Fibroblast of upper back skin (primary cell): ENCODE results near the gene CD247.

Experiments
- DNase-seq: peaks from one replicate; pipeline ENCODE4 v3.0.0-alpha.2; 2013

Gene CD247

DNA sequence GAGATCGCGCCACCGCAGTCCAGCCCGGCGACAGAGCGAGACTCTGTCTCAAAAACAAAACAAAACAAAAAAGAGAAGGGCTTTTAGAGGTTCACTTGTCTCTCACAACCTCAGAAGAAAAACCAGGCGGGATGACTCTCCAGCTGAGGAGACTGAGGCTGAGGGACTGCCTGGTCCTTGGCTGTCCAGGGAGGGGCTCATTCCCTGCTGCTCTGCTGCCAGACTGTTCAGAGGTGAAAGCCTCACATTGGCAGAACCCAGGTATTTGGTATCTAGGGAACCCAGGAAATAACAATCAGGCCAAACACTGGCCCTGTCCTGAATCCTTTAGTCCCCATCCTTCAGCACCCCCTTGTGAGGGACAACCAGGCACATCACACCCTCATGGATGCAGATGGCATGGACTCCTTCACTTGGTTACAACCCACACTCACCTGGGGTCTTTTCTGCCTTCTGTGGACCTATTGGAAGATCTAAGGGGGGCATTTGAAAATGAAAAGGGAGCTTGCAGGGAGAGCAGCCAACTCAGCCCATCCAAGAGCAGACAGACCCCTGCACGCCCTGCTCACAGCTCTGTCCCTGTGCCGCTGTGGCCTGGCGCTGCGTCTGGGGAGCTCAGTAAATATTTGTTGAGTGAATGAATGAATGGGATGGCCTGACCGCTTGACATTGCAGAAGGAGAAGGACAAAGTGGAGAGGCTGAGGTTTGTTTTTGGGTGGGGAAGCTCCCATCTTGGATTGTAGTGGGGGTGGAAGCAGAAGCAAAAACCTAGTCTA lies 33.4 kb downstream of the CD247 start:
- DNase-seq, result no peak

DNA sequence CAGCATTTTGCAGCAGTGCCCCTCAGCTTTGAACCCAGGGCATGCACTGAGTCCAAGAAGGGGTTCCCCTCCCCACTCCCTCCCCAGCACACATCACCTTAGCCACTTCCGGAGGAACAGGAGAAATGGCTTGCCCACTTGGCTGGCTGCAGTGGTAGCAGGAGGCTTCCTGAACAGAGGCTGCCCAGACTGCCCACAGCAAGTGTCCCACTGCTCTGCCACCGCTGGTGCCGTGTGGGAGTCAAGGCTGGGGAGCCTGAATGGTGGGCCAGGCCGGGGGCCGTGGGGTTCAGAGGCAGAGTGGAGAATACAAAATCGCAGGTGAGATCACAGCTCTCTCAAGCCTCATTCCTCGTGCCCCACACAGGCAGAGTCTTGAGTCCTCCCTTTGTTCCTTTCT lies 34.5 kb downstream of the CD247 start:
- no peak for DNase-seq

DNA sequence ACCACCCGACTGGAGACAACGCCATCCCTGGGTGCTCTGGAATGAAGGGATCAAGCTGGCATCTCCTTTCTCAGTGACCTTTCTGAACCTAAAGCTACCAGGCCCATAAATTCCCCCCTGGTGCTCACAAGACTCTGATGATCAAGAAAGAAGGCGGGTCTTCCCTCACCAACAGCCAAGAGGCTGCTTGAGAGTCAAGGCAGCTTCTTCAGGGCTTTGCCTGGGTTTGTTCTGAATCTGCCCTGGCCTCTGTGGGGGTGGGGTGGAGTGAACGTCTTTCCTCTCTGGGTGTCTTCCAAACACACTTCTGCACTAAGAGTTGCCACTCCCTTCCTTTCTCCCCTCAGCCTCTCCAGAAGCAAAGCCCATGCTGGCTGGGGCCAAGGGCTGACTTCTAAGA lies 36.1 kb downstream of the CD247 start:
- DNase-seq, result no peak

DNA sequence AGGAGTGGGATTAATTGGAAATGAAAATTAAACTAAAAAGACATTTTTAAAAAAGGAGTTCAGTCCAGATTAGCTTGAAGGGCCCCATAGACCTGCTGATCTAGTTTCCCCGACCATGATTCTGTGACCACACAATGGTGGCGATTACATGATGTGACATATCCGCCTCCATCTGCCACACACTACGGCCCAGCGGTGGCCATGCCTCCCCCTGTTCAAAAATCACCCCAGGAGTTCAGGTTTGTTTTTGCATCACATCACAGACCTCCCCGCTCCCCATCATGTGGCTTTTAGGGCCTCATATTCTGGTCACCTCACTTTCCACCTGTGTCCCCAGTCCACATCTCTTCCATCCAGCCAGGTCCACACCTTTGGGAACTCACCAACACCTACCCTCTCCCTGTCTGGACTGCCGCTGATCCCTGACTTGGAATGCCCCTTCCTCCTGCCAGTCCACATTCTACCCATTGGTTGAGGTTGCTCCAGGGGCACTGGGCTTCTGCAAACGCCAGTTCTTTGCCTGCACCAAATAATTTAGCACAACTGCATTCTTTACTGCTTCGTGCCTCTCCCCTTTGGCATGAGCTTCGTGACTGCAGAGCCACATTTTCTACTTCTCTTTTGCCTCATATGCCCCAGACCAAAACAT lies 38.9 kb downstream of the CD247 start:
- no peak for DNase-seq

DNA sequence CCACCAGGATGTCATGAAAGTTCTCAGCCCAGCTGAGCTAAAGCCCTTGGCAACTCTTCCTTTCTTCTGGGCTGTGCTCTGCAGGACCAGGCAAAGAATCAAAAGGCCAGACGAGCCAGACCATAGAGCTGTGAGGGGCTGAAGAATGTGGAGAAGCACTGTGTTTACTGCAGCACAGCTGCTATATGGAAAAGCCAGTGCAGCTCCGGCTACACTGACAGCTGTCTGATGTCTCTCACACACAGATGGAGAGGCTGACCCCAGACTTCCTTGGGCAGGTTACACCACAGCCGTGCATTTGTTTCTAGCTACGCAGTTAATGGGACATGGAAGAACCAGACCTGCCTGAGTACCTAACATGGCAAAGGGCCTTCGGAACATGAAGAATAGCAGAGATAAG lies 40.3 kb downstream of the CD247 start:
- DNase-seq, result no peak

DNA sequence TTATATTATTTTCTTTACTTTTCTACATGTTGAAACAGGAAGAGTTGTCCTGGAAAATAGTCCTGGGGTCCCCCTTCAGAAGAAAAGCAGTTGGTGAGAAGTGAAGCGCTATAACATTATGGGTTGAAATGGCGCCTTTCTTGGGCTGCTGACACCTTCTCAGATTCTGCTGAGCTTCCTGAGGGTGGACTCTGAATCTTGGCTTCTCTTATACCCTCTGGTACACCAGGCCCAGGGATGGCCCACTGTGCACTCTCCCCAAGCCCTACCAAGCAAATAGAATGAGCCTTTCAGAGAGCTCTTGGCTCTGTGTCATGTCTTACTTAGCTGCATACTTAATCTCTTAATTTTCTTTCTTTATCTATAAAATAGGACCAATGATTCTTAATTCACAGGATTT lies 42.3 kb downstream of the CD247 start:
- no peak for DNase-seq

DNA sequence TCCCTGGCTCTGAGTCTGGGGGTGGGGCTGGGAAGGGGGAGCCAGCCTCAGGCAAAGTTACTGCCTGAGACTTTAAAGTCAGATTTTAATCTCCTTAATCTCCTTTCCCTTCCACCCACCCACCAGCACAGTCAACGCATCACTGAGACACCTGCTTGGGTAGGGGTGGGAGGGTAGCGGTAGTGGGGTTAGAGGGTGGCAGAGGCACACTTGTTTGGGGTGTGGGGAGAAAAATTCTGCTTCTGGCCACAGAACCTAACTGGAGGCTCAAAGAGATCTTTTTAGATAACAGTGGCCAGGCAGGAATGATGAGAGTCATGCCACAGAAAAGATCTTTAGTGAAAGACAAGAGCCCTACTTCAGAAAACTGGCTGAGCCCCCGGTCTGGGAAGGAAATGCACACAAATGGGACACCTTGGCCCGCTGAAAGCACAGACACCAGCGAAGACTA lies 44.1 kb downstream of the CD247 start:
- no peak for DNase-seq

DNA sequence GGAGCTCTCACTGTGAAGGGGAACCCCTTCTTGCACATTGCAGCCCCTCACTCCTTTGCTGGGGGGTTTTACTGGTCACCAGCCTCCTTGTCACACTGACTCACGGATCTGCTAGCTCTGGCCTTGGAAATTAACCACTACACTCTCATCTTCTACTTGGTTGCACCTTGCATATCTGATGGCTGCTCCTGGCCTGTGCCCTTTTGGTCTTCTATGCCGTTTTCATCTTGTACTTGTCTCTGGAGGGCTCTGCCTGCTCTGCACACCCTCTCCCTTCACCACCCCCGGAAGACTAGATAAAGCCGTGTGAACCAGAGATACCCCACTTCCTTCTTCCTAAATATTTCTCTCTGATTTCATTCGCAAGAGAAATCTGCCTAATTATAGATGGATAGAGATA lies 44.6 kb downstream of the CD247 start:
- no peak for DNase-seq

DNA sequence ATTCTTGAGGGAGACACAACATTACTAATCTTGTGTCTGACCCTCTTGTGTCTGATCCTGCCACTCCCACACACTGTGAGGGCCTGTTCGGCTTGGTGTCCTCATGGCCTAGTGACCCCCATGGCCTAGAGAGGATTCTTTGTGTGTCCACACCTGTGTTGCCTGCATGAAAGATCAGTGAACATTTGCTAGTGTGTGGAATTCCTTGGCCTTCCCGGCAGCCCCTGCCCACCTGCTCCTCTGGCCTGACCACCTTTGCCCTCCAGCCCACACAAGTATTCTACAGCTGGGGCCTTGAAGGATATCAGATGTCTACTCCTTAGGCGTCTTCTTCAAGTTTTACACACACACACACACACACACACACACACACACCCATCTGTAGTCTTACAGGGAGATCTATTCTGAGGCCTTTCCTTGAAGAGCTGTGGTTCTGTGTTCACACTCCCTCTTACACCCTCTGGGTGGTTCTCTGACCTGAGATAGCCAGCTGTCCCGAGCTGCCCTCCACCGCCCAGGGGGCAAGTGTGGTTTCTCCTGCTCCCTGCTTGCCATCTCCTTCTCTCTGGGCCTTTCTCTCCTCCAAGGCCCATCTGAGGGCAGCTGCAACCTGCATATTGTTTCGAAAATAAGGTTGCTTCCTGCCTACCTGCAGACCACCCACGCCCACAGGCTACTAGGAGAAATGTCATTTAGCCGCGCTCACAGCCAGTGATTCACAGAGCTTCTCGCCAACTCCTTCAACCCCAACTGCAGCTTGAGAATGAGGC lies 45.4 kb downstream of the CD247 start:
- no peak for DNase-seq

DNA sequence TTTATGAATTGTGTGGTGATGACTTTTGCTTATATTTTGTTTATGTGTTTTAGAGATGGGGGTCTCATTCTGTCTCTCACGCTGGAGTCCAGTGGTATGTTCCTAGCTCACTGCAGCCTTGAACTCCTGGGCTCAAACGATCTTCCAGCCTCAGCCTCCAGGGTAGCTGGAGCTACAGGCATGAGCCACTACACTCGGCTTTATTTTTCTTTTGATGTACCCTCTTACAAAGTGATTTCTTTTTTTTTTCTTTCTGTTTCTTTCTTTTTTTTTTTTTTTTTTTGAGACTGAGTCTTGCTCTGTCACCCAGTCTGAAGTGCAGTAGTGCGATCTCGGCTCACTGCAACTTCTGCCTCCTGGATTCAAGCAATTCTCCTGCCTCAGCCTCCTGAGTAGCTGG lies 46.8 kb downstream of the CD247 start:
- no peak for DNase-seq

DNA sequence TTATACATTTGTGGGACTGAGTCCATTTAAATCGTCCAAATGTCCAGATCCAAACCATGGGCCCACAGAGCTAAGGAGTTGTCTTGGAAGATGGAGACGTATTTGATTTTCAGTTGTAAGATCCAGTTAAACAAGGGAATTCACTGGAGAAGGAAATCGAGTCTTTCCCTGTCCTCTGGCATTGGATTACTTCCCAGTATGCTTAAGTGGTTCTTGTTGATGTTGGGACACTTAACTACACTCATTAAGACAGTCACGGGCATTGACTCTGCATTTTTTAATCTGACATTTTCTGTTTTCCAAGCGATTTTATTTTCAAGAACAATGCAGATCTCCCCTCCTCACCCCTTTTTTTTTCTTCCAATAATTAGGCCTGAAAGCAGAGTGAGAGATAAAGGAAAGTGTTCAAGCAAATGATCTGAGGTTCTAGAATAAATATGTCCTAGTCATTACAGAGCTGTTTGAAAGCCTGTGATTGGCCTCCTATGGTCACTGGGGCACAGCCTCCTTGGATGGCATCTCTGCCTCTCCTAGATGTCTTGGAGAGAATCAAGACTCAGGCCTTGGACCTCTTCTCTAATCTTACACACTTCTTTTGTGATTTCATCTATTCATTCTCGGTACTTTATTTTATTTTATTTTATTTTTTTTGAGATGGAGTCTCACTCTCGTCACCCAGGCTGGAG lies 48.9 kb downstream of the CD247 start:
- no peak for DNase-seq

DNA sequence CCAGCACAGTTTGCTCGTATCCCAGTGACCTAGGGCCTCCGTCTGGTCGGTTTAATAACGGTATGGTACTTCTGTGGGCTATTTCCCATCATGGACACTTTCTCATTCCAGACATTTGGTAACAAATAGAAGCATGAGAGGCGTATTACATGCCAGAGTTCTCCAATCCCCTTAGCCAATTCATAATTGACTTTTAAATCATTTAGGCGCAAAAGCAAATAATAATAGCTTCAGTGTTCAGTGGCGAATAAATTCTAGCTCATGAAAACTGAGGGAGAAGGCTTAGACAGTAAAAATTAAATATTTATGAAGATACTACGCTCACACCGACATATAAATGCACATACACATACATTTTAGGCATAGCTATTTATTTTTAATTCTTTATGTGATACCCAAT lies 50.6 kb downstream of the CD247 start:
- DNase-seq, result no peak

DNA sequence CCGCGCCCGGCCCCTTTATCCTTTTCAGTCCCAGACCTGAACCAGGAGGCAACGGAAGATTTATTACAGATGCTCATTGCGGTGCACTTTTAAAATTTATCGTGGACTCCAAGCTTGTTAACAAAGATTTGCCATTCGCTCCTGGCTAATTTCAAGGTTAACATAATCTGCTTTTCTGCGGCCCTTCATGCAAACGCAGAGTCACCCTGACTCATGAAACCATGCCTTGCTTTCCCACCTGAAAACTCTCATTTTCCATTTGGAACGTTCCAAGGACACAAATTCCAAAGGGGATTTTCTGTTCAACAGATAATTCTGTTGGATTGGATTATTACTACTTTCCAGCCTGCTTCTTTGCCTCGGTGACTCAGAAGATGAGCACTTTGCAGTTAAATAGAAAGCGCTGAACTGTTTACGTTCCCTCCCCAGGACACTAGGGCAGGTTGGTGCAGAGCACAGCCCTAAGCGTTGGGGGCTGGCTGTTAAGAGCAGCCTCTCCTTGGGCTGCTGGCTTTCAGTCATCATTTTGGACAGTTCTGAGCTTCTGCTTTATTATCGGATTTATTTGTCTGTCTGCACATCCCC lies 51.1 kb downstream of the CD247 start:
- no peak for DNase-seq

DNA sequence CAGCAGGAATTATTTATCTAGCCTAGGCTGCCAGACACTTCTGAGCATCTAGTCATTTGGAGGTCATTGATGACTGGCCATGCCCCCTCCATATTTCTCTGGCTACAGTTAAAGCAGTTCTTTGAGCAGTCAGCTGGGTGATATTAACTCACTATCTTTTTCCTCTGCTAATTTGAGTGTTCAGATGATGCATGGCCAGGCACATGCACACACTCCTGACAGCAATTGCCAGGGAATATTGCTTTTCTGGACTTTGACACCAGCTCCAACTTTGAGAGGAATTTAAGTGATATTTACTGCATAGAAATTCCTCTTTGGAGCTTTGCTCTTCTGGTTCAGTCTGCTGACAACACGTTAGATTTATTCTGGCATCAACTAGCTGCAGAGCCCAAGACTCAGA lies 52.6 kb downstream of the CD247 start:
- DNase-seq, result no peak

DNA sequence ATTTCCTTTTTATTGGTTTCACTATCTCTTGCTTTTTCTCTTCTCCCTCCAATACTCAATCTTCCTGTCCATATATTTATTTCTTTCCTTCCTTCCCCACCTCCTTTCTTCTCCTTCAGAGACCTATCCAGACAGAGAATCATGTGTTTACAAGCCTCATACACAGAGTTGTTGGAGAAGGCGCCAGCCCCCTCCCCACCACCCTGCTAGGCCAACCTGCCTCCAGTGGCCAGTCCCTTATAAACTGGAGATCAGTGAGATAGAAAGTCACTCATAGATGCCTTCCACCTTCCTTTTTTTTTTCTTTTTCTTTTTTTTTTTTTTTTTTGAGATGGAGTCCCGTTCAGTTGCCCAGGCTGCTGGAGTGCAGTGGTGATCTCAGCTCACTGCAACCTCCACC lies 53.3 kb downstream of the CD247 start:
- no peak for DNase-seq

DNA sequence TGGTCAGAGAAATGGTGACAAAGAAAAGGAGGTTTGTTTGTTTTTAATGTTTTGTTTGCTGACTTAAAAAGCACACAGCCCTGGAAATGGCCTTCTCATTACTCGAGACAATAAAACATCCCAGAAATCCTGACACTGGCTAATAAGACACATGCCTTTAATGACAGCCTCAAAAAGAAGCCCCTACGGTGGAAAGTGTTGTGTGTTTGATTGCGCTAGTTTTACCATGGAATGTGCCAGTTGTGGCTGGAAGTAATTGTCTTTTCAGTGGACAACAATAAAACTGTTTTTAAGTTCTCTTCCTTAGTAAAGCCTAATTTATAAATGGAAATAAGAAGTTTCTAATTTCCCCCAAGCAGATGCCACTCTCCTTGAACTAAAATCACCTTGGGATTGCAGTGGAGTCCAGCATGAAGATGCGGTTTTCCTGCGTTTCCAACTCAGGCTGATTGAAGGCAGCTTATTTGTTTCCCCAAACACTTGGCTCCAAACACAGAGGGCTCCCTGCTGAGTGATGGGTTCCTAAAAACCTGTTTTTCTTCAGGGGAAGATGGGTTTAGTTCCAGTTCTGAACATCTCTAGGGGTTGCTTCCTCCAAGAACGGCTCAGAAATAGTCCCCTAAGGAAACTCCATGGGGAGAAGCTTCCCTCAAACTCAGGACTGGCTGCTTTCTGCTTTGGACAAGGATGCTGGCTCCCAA lies 54.3 kb downstream of the CD247 start:
- DNase-seq, result no peak

DNA sequence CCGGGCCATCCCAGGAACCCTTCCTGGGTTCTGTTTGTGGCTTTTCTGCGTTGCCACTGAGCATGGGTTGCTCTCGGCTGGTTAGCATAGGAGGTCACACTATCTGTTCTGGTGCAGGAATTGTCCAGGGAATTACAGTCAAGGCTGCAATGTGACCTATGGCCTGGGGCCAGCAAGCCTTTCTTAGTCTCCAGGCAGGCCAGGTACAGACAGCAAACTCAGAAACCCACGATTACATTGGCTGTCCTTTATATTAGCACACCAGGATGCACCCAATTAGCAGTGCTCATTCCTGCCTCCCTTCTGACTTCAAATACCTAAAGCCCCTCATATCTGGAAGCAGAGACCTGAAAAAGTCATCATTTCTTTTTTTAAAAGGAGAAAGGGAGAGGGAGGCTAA lies 55.2 kb downstream of the CD247 start:
- DNase-seq, result no peak

DNA sequence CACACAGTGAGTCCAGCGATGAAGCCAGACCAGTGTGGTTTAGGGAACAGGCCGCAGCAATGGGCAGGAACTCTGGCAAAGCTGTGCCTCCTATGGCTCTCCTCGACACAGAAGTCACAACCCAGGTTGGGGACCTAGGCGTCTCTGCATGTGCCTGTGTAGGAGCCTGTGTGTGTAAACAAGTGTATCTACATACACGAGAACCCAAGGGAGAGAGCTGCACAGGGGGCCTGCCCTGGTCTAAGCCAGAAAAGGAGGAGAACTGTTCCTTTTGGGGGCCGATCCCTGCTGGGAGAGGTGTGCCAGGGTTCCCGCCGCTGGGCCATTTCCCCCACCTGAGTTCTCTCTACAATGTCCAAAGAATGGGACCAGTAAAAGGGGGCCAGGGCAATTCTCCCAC lies 56.0 kb downstream of the CD247 start:
- DNase-seq, result no peak

DNA sequence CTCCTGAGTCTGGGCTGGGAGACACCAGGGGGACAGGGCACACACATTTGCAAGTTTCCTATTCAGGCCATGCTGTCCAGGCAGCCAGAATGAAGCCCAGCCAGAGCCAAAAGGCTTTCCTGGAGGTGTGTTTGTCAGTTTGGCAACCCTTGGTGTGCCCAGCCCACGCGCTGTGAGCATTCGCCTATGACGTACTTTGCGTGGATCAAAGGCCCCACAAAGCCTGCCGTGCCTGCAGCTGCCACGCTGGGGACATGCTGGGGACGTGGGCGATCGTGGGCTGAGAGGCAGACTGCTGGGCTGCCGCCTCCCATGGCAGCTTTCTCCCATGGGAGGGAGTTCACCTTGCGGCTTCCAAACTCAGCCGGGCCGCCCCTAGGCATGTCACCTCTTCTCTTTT lies 57.5 kb downstream of the CD247 start:
- DNase-seq, result no peak

DNA sequence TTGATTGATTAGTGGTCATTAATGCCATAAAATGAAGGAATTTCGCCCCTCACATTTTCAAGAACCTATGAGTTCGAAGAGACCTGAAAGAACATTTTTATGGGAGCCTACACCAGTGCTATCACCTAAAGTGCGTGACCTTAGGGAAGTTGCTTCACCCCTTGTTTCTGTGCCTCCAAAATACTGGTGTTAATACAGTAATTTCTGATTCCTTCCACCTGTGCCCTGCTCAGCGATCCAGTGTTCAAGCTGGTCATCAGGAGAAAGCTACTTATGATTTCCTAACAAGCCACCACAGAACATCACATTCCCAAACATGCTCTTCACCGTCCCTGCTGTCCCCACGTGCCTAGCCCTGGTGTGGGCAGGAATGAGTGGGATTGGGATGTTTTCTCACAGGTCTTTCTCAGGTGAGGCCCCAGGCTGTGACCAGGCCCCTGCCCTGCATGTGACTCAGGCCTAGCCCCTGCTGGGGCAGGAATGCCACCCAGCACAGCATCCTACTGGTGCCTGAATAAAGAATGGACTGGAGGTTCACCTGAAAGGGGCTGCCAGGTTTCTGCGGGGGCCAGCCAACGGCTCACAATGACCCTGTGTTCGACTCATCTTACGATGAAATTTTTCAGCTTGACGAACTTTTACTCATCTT lies 60.3 kb downstream of the CD247 start:
- DNase-seq, result no peak

DNA sequence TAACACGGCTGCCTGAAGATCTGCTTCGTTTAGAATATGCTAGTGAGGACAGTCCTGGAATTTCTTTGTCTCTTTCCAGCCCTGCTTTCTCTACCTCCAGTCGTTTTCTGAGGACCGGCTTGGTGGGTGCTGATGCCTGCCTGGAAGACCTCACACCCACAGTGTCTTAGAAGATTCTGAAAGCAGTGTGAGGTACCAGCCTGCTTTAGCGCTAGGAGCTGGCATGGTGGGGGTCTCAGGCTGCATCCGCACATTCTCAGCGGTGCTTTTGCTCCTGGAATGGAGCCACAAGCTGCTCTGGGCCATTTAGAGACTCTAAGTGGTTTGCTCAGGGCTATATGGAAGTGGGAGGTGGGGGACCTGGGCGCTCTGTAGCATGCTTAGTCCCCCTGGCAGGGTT lies 61.4 kb downstream of the CD247 start:
- no peak for DNase-seq

DNA sequence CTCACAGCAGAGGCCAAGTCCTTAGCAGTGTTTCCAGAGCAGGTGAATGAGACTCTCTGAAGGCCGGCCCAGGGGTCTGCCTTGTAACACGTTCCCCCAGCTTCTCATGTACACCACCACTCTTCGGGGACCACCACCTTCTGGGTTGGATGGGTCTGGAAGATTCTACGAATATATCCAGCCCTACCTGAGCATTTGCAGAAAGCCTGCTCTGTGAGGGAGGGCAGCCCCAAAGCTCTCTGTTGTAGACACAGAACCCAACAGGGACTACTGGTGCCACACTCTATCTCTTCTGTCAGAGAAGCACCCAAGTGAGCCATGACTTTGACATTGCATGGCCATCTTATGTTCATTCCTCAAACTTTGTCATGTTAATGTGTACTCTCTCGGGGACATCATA lies 61.8 kb downstream of the CD247 start:
- no peak for DNase-seq
